ACC112 (cell line): Measurements from ENCODE around the gene RGL4.
"Not testable (repeated sequence)": the region's sequence is repeated elsewhere in the genome, so short reads cannot be mapped to it uniquely, and the experiment has no call there.

Experiments
- H2AFZ ChIP-seq: fragments of 200-600 bp; sonication (generic); one replicate; pipeline ENCODE4 v1.6.0; 2017; ENCODE audit warnings: antibody characterized with exemption, low read length; ENCODE audit not compliant: unreplicated experiment
- H3K27ac ChIP-seq: fragments of 200-600 bp; sonication (generic); 2 replicates; pipeline ENCODE4 v1.5.1; 2014; ENCODE audit warnings: low read depth, mild to moderate bottlenecking, antibody characterized with exemption, low read length, moderate library complexity
- H3K27me3 ChIP-seq: fragments of 200-600 bp; sonication (generic); 2 replicates; pipeline ENCODE4 v1.6.1; 2014; ENCODE audit warnings: mild to moderate bottlenecking, antibody characterized with exemption, low read length, moderate library complexity, mixed read lengths; ENCODE audit not compliant: insufficient read depth
- H3K36me3 ChIP-seq: fragments of 200-600 bp; sonication (generic); 2 replicates; pipeline ENCODE4 v1.6.1; 2016; ENCODE audit warnings: mild to moderate bottlenecking, antibody characterized with exemption, low read length, moderate library complexity, mixed read lengths; ENCODE audit not compliant: insufficient read depth
- H3K4me1 ChIP-seq: fragments of 200-600 bp; sonication (generic); one replicate; pipeline ENCODE4 v1.6.1; 2016; ENCODE audit warnings: low read length, mixed read lengths; ENCODE audit not compliant: insufficient read depth, unreplicated experiment, control insufficient read depth
- H3K4me3 ChIP-seq: fragments of 200-600 bp; sonication (generic); 2 replicates; pipeline ENCODE4 v1.5.1; 2014; ENCODE audit warnings: mild to moderate bottlenecking, low read depth, low read length
- H3K79me2 ChIP-seq: fragments of 200-600 bp; sonication (generic); one replicate; pipeline ENCODE4 v1.6.0; 2016; ENCODE audit warnings: low read length; ENCODE audit not compliant: control insufficient read depth, unreplicated experiment, insufficient read depth

Gene RGL4

DNA sequence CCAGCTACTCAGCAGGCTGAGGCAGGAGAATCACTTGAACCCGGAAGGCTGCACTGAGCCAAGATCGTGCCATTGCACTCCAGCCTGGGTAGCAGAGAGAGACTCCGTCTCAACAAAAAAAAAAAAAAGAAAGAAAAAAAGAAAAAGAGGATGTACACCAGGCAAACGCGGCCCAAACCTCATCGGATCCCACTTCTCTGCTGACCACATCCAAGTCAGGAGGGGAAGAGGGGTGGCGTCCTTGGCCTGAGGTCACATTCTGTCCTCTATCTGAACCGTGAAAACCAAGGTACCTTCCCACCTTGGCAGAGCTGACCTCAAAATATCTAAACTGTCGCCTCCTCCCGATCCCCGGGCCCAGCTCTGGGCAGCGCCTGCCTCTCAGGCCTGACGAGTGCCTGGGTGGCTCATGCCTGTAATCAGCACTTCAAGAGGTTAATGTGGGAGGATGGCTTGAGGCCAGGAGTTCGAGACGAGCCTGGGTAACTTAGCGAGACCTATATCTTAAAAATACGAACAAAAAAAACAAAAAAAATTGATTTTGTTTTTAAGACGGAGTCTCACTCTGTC lies 25.1 kb downstream of the RGL4 start:
- Histone ChIP-seq H3K4me1 (no peaks in the 10 kb centered on the region), H3K4me3 (peak overlapping the region; percentile 92), H3K79me2 (peaks cover 6% of the 10 kb centered on the region), H3K36me3 (no peaks in the 10 kb centered on the region), H3K27ac (no peak overlapping the region), H2AFZ (no peak overlapping the region), H3K27me3 (no peaks in the 10 kb centered on the region)

GRCh38 chr22:23716811-23717801 lies 26.3 kb downstream of the RGL4 start:
- Histone ChIP-seq H2AFZ (peak overlapping the region; percentile 93), H3K4me1 (no peaks in the 10 kb centered on the region), H3K4me3 (peak overlapping the region; percentile 92), H3K27me3 (no peaks in the 10 kb centered on the region), H3K36me3 (no peaks in the 10 kb centered on the region), H3K79me2 (peaks cover 6% of the 10 kb centered on the region), H3K27ac (no peak overlapping the region)

GRCh38 chr22:23718371-23719165 lies 27.8 kb downstream of the RGL4 start:
- no peak overlapping the region for H2AFZ ChIP-seq
- peaks cover 6% of the 10 kb centered on the region for H3K79me2 ChIP-seq
- no peak overlapping the region for H3K4me3 ChIP-seq
- no peaks in the 10 kb centered on the region for H3K36me3 ChIP-seq
- H3K27me3 ChIP-seq, result no peaks in the 10 kb centered on the region
- H3K27ac ChIP-seq, result no peak overlapping the region
- no peaks in the 10 kb centered on the region for H3K4me1 ChIP-seq

DNA sequence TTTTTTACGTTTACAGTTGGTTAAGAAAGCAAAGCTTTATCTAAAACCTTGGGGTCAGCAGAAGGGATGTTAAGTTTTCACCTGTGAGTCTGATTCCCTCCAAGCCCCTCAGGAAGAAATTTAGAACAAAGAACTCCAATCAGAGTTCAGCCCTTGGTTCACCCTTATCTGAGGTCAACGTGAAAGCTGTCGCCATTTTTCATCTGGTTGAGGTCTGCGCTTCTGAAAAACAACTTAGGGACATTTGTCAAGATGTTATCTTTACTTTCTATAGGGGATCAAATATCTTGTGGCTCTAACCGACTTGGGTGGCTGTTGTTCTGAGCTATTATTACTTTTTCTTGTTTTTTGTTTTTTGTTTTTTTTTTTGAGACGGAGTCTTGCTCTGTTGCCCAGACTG lies 30.0 kb downstream of the RGL4 start:
- Histone ChIP-seq H3K27me3 (no peaks in the 10 kb centered on the region), H3K4me3 (no peak overlapping the region), H3K79me2 (peaks cover 5% of the 10 kb centered on the region), H2AFZ (no peak overlapping the region), H3K4me1 (no peaks in the 10 kb centered on the region), H3K36me3 (no peaks in the 10 kb centered on the region), H3K27ac (no peak overlapping the region)

GRCh38 chr22:23722160-23722559 lies 31.3 kb downstream of the RGL4 start:
- no peaks in the 10 kb centered on the region for H3K36me3 ChIP-seq
- H3K4me3 ChIP-seq, result no peak overlapping the region
- H3K79me2 ChIP-seq, result no peaks in the 10 kb centered on the region
- H3K27me3 ChIP-seq, result no peaks in the 10 kb centered on the region
- H3K27ac ChIP-seq, result no peak overlapping the region
- no peaks in the 10 kb centered on the region for H3K4me1 ChIP-seq
- H2AFZ ChIP-seq, result no peak overlapping the region

- H3K4me1 ChIP-seq, result no peaks in the 10 kb centered on the region
- no peaks in the 10 kb centered on the region for H3K79me2 ChIP-seq
- no peak overlapping the region for H3K27ac ChIP-seq
- no peaks in the 10 kb centered on the region for H3K36me3 ChIP-seq
- no peak overlapping the region for H3K4me3 ChIP-seq
- no peak overlapping the region for H2AFZ ChIP-seq
- no peaks in the 10 kb centered on the region for H3K27me3 ChIP-seq
Measured at GRCh38 chr22:23722724-23723123, 31.9 kb downstream of the RGL4 start.

GRCh38 chr22:23728108-23728507 lies 37.3 kb downstream of the RGL4 start:
- H3K79me2 ChIP-seq, H3K36me3 ChIP-seq, H3K4me1 ChIP-seq, H3K27ac ChIP-seq, H3K4me3 ChIP-seq, H3K27me3 ChIP-seq, H2AFZ ChIP-seq: not testable (repeated sequence)

GRCh38 chr22:23737696-23738095 lies 46.9 kb downstream of the RGL4 start:
- Histone ChIP-seq H3K4me3 (no peak overlapping the region), H3K27ac (no peak overlapping the region), H3K79me2 (no peaks in the 10 kb centered on the region), H3K27me3 (no peaks in the 10 kb centered on the region), H3K36me3 (no peaks in the 10 kb centered on the region), H3K4me1 (peaks cover under 1% of the 10 kb centered on the region), H2AFZ (no peak overlapping the region)

GRCh38 chr22:23742505-23743264 lies 51.9 kb downstream of the RGL4 start:
- Histone ChIP-seq H3K27me3 (no peaks in the 10 kb centered on the region), H2AFZ (no peak overlapping the region)

GRCh38 chr22:23743303-23743705 lies 52.5 kb downstream of the RGL4 start:
- Histone ChIP-seq H3K27me3 (no peaks in the 10 kb centered on the region), H3K36me3 (peaks cover 14% of the 10 kb centered on the region; the same call in 1 of the 2 replicates), H2AFZ (no peak overlapping the region), H3K4me3 (no peak overlapping the region), H3K4me1 (peaks cover 6% of the 10 kb centered on the region), H3K79me2 (no peaks in the 10 kb centered on the region), H3K27ac (no peak overlapping the region)

More at GRCh38 chr22:23742505-23743264, 51.9 kb downstream of the RGL4 start:
- no peak overlapping the region for H3K4me3 ChIP-seq
- H3K36me3 ChIP-seq, result peaks cover 14% of the 10 kb centered on the region; the same call in 1 of the 2 replicates
- no peaks in the 10 kb centered on the region for H3K79me2 ChIP-seq
- no peak overlapping the region for H3K27ac ChIP-seq
- H3K4me1 ChIP-seq, result peaks cover 6% of the 10 kb centered on the region
